WTC11 (cell line): ENCODE data around the gene RAPGEF1.

Source experiments
- KAT7 ChIP-seq: sonication (generic); formaldehyde crosslinking; IDR thresholded peaks from 2 replicates; pipeline ENCODE4 v1.8.1; 2023; ENCODE audit warnings: missing genetic modification reagents, mild to moderate bottlenecking, borderline replicate concordance
- SMAD4 ChIP-seq: sonication (generic); formaldehyde crosslinking; IDR thresholded peaks from 2 replicates; pipeline ENCODE4 v1.8.0; 2022; ENCODE audit warnings: mild to moderate bottlenecking, missing genetic modification reagents
- SP1 ChIP-seq: sonication (generic); formaldehyde crosslinking; conservative IDR thresholded peaks from 2 replicates; pipeline ENCODE4 v1.8.1; 2022; ENCODE audit warnings: missing genetic modification reagents
- USF2 ChIP-seq: sonication (generic); formaldehyde crosslinking; IDR thresholded peaks from 2 replicates; pipeline ENCODE4 v1.8.1; 2023; ENCODE audit warnings: mild to moderate bottlenecking, missing genetic modification reagents, moderate library complexity
- TF ChIP-seq, protein P1 (sequence below): fragments of 200-600 bp; IDR thresholded peaks from 2 replicates; pipeline ENCODE4 v1.8.0; 2022; ENCODE audit warnings: antibody characterized with exemption

DNA sequence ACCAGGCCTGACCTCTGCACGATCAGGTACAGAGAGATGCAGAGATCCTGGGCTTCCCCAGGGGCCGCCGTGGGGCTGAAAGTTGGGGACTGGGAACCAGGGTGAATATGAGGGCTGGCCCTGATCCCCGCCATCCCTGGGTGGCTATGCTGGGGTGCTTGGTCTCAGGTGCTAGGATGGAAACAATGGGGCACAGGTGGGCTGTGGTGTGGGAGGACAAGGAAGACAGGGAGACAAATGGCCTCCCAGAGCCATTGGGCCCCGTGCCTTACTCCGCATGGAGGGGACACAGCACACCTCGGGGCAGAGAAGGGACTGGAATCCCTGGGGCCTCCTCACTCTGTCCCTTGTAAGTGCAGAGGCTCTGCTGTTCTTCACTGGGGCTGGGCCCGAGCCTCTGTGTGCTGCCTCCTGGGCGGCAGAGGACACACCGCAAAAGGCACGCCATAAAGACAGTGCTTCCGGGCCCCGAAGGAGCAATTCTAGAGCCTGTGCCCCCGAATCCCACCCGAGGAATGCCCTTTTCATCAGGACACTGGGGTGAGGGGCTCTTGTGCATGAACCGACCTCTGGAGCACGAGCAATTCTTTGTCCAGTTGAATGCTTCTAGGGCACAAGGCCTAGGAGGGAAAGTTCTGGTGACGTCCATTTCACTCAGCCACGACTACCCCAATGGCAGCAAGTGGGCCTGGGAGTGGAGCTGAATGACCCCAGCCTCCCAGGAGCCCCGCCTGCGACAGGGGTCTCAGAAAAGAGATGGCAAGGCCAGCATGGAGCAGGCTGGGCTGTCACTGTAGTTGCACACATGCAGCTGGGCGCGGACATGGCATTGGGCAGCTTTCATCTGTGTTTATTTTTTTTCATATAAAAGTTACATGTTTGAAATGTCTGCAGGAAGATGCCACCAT, 163.7 kb downstream of the RAPGEF1 start:
- TF ChIP-seq SMAD4 (CRISPR knock-in tag) (no peak), SP1 (CRISPR knock-in tag) (no peak), KAT7 (CRISPR knock-in tag) (no peak), USF2 (CRISPR knock-in tag) (no peak)
- TF ChIP-seq, protein P1, sequence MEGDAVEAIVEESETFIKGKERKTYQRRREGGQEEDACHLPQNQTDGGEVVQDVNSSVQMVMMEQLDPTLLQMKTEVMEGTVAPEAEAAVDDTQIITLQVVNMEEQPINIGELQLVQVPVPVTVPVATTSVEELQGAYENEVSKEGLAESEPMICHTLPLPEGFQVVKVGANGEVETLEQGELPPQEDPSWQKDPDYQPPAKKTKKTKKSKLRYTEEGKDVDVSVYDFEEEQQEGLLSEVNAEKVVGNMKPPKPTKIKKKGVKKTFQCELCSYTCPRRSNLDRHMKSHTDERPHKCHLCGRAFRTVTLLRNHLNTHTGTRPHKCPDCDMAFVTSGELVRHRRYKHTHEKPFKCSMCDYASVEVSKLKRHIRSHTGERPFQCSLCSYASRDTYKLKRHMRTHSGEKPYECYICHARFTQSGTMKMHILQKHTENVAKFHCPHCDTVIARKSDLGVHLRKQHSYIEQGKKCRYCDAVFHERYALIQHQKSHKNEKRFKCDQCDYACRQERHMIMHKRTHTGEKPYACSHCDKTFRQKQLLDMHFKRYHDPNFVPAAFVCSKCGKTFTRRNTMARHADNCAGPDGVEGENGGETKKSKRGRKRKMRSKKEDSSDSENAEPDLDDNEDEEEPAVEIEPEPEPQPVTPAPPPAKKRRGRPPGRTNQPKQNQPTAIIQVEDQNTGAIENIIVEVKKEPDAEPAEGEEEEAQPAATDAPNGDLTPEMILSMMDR, result no peak
